Neural cell (in vitro differentiated cells): ENCODE data around the gene HP. TPM values are rescaled to one million over a fixed set of nuclear protein-coding genes. Genes with fewer than 3 reads are reported as not detected.

ENCODE experiments used
- H2AFZ ChIP-seq: fragments of 200-600, 300-800 bp; sonication (generic), shearing (Covaris generic); 2 replicates; pipeline ENCODE4 v1.6.0; 2014; ENCODE audit warnings: low read depth, mild to moderate bottlenecking, antibody characterized with exemption, low read length, moderate library complexity
- H3F3A ChIP-seq: fragments of 200-600 bp; shearing (Covaris generic); 2 replicates; pipeline ENCODE4 v1.6.1; 2016; ENCODE audit warnings: mild to moderate bottlenecking, moderate library complexity, mixed read lengths, antibody characterized with exemption, low read length; ENCODE audit not compliant: insufficient read depth, poor library complexity, severe bottlenecking
- H3K27ac ChIP-seq: fragments of 200-600, 300-800 bp; sonication (generic), shearing (Covaris generic); 2 replicates; pipeline ENCODE4 v1.5.1; 2014; ENCODE audit warnings: mild to moderate bottlenecking, low read length, moderate library complexity
- H3K27me3 ChIP-seq: fragments of 300-800, 200-600 bp; sonication (generic), shearing (Covaris generic); 2 replicates; pipeline ENCODE4 v1.6.0; 2014; ENCODE audit warnings: mild to moderate bottlenecking, low read depth, low read length, moderate library complexity; ENCODE audit not compliant: insufficient read depth
- H3K36me3 ChIP-seq: fragments of 300-800, 200-600 bp; sonication (generic), shearing (Covaris generic); 2 replicates; pipeline ENCODE4 v1.5.1; 2014; ENCODE audit warnings: mild to moderate bottlenecking, antibody characterized with exemption, low read length, moderate library complexity; ENCODE audit not compliant: insufficient read depth
- H3K4me2 ChIP-seq: fragments of 300-800, 200-600 bp; sonication (generic), shearing (Covaris generic); 2 replicates; pipeline ENCODE4 v1.6.0; 2014; ENCODE audit warnings: mild to moderate bottlenecking, low read length
- H3K4me3 ChIP-seq: fragments of 300-800, 200-600 bp; sonication (generic), shearing (Covaris generic); 2 replicates; pipeline ENCODE4 v1.5.1; 2014; ENCODE audit warnings: mild to moderate bottlenecking, low read length, moderate library complexity
- H3K79me2 ChIP-seq: fragments of 200-600 bp; shearing (Covaris generic); replicated peaks from 2 replicates; pipeline ENCODE4 v1.6.0; 2014; ENCODE audit warnings: mild to moderate bottlenecking, low read length, moderate library complexity; ENCODE audit not compliant: insufficient read depth
- H3K9ac ChIP-seq: fragments of 300-800, 200-600 bp; sonication (generic), shearing (Covaris generic); 2 replicates; pipeline ENCODE4 v1.6.1; 2016; ENCODE audit warnings: mild to moderate bottlenecking, low read length, mixed read lengths
- H3K9me2 ChIP-seq: fragments of 200-600 bp; shearing (Covaris generic); 2 replicates; pipeline ENCODE4 v1.6.1; 2016; ENCODE audit warnings: mild to moderate bottlenecking, low read length, mixed read lengths; ENCODE audit not compliant: insufficient read depth
- H3K9me3 ChIP-seq: fragments of 200-600, 300-800 bp; sonication (generic), shearing (Covaris generic); 2 replicates; pipeline ENCODE4 v1.6.1; 2016; ENCODE audit warnings: mild to moderate bottlenecking, mixed run types, low read length, moderate library complexity, mixed read lengths
- H4K20me1 ChIP-seq: fragments of 200-600 bp; shearing (Covaris generic); 2 replicates; pipeline ENCODE4 v1.6.1; 2016; ENCODE audit warnings: mild to moderate bottlenecking, mixed run types; ENCODE audit not compliant: insufficient read depth
- CTCF ChIP-seq: fragments of 450-650 bp; IDR thresholded peaks from 2 replicates; pipeline ENCODE4 v1.5.1; 2014; ENCODE audit warnings: antibody characterized with exemption, mild to moderate bottlenecking, moderate library complexity; ENCODE audit not compliant: poor library complexity, severe bottlenecking
- EP300 ChIP-seq: fragments of 450-650 bp; conservative IDR thresholded peaks from 2 replicates; pipeline ENCODE4 v1.6.1; 2014; ENCODE audit warnings: antibody characterized with exemption, mild to moderate bottlenecking, moderate library complexity; ENCODE audit not compliant: poor library complexity, severe bottlenecking
- EZH2 ChIP-seq: fragments of 200-600, 300-800 bp; shearing (Covaris generic), sonication (generic); IDR thresholded peaks from 2 replicates; pipeline ENCODE4 v1.6.1; 2014; ENCODE audit warnings: antibody characterized with exemption, low read length, borderline replicate concordance, mild to moderate bottlenecking; ENCODE audit not compliant: insufficient read depth, poor library complexity, severe bottlenecking
- MXI1 ChIP-seq: fragments of 450-650 bp; conservative IDR thresholded peaks from 2 replicates; pipeline ENCODE4 v1.6.1; 2014; ENCODE audit warnings: antibody characterized with exemption, mild to moderate bottlenecking; ENCODE audit not compliant: poor library complexity, severe bottlenecking
- POLR2AphosphoS5 ChIP-seq: IDR thresholded peaks from 2 replicates; pipeline ENCODE4 v1.6.1; 2012
- RAD21 ChIP-seq: fragments of 450-650 bp; conservative IDR thresholded peaks from 2 replicates; pipeline ENCODE4 v1.6.1; 2014; ENCODE audit warnings: antibody characterized with exemption, mild to moderate bottlenecking, moderate library complexity
- REST ChIP-seq: IDR thresholded peaks from 2 replicates; pipeline ENCODE4 v1.6.1; 2012; ENCODE audit warnings: borderline replicate concordance
- SMC3 ChIP-seq: fragments of 450-650 bp; conservative IDR thresholded peaks from 2 replicates; pipeline ENCODE4 v1.6.1; 2014; ENCODE audit warnings: antibody characterized with exemption, mild to moderate bottlenecking, moderate library complexity; ENCODE audit not compliant: poor library complexity
- TAF1 ChIP-seq: IDR thresholded peaks from 2 replicates; pipeline ENCODE4 v1.6.1; 2012; ENCODE audit warnings: low read depth
- polyA plus RNA-seq: library from polyadenylated mRNA; depleted of rRNA; stranded (reverse); fragments of >200 nt; gene quantifications from 2 replicates; pipeline ENCODE4 v1.2.3, GENCODE V29; 2014

The HP gene
- polyA plus RNA-seq, 1 donor from 2014 or later, result not detected

- no peaks in the 10 kb centered on the region for H3K9me3 ChIP-seq
- H3K36me3 ChIP-seq, result no peaks in the 10 kb centered on the region
- H2AFZ ChIP-seq, result no peak overlapping the region
- H3K79me2 ChIP-seq, result no peaks in the 10 kb centered on the region
- TF ChIP-seq RAD21 (no peak), EZH2 (no peak), TAF1 (no peak), EP300 (no peak), MXI1 (no peak), SMC3 (no peak), POLR2AphosphoS5 (no peak), REST (no peak), CTCF (no peak)
- H3K27me3 ChIP-seq, result no peaks in the 10 kb centered on the region
- H3K9ac ChIP-seq, result no peak overlapping the region
- H3K4me2 ChIP-seq, result no peak overlapping the region
- no peaks in the 10 kb centered on the region for H4K20me1 ChIP-seq
- no peaks in the 10 kb centered on the region for H3F3A ChIP-seq
- no peak overlapping the region for H3K27ac ChIP-seq
- no peaks in the 10 kb centered on the region for H3K9me2 ChIP-seq
- H3K4me3 ChIP-seq, result no peak overlapping the region
These were observed 10.0 kb upstream of the HP start for GRCh38 chr16:72044296-72044695.

GRCh38 chr16:72044825-72045359 is 9.4 kb upstream of the HP start:
- H3K36me3 ChIP-seq, result no peaks in the 10 kb centered on the region

More at GRCh38 chr16:72044825-72045359, 9.4 kb upstream of the HP start:
- TF ChIP-seq CTCF (no peak), EZH2 (no peak), RAD21 (no peak), SMC3 (no peak), TAF1 (no peak), POLR2AphosphoS5 (no peak), EP300 (no peak), REST (no peak), MXI1 (no peak)
- Histone ChIP-seq H3F3A (no peaks in the 10 kb centered on the region), H3K9ac (no peak overlapping the region), H3K79me2 (no peaks in the 10 kb centered on the region), H3K27me3 (no peaks in the 10 kb centered on the region), H3K4me3 (no peak overlapping the region), H4K20me1 (no peaks in the 10 kb centered on the region), H3K9me3 (no peaks in the 10 kb centered on the region), H3K9me2 (no peaks in the 10 kb centered on the region), H2AFZ (no peak overlapping the region), H3K27ac (no peak overlapping the region), H3K4me2 (no peak overlapping the region)
